ENCODE measurements around the gene ZBTB21. TPM values are rescaled to one million over a fixed set of nuclear protein-coding genes. Genes with fewer than 3 reads are reported as not detected.
A peak's percentile ranks its signal among the peaks of the same experiment; 100 is the strongest.

The ZBTB21 gene
- total and polyA plus RNA-seq, 2 of the 8 experiments (the other 6 are each of a cell fraction or from before 2014, with no cell fraction given), result 3.9 to 17.8 TPM

- H3K4me1 ChIP-seq (replicated peaks in 1 of 4; ENCODE audit: control insufficient read depth in 3 of 4, insufficient read depth in 4 of 4, low read length in 3 of 4), result peaks cover 0 to 5% (median 0%) of the 10 kb centered on the region in 4 experiments; a peak in 3 of 7 replicates
- H3K23ac ChIP-seq (ENCODE audit: insufficient read length), result no peak overlapping the region
- 87% methylated on average over 20 of the region's 20 CpGs; no CpG with 5 or more reads in 1 of the 2 experiments for WGBS, 2 experiments (ENCODE audit: extremely low coverage in 1 of 2, insufficient coverage in 1 of 2, insufficient read length in 1 of 2, insufficient replicate concordance in 2 of 2, low coverage in 1 of 2, low lambda C conversion rate in 2 of 2, missing lambda C conversion rate in 1 of 2)
- no peak overlapping the region for H3K4me2 ChIP-seq (ENCODE audit: insufficient read depth in 1 of 2, low read depth in 2 of 2, low read length in 2 of 2)
- no peak overlapping the region for H2AK5ac ChIP-seq (ENCODE audit: low read depth, low read length)
- no peaks in the 10 kb centered on the region for H3K23me2 ChIP-seq (ENCODE audit: low read depth, low read length)
- ChIA-PET CTCF (ENCODE audit: partially characterized antibody) (interaction anchor here (1.1 kb wide), 1 partner anchor 137 kb away, joined by 3 read pairs; no protein-coding TSS in a partner anchor), POLR2A (ENCODE audit: partially characterized antibody) (no interaction called here)
- no peaks in the 10 kb centered on the region for H4K20me1 ChIP-seq (replicated peaks in 1 of 2; ENCODE audit: control insufficient read depth in 1 of 2, insufficient read depth in 2 of 2, low read length in 2 of 2)
- no peak overlapping the region for H2BK15ac ChIP-seq (ENCODE audit: low read length)
- no peak overlapping the region for H3K18ac ChIP-seq (ENCODE audit: extremely low read depth, low read length)
- no peak overlapping the region for H3K56ac ChIP-seq (replicated peaks; ENCODE audit: insufficient read length, low read depth, low read length)
- H2BK20ac ChIP-seq (ENCODE audit: low read length), result no peak overlapping the region
- no peak overlapping the region; the same call in 1 of the 2 replicates for H4K8ac ChIP-seq (ENCODE audit: extremely low read depth, insufficient read depth, low read length)
- no peaks in the 10 kb centered on the region for H3K9me3 ChIP-seq (ENCODE audit: insufficient read depth in 2 of 2, low read depth in 1 of 2, low read length in 1 of 2)
- H2BK12ac ChIP-seq (ENCODE audit: low read depth, low read length), result no peak overlapping the region; the same call in 1 of the 2 replicates
- no peak for FAIRE-seq
- H2AFZ ChIP-seq (ENCODE audit: low read length), result no peak overlapping the region; the same call in 1 of the 2 replicates
- no peaks in the 10 kb centered on the region for H3K27me3 ChIP-seq (replicated peaks in 1 of 4; ENCODE audit: control insufficient read depth in 3 of 4, extremely low read depth in 1 of 4, insufficient read depth in 3 of 4, low read length in 3 of 4)
- H3K36me3 ChIP-seq (ENCODE audit: control insufficient read depth in 2 of 4, insufficient read depth in 4 of 4, low read length in 3 of 4), result no peaks in the 10 kb centered on the region
- no peak overlapping the region for H3K9ac ChIP-seq (replicated peaks in 1 of 4; ENCODE audit: extremely low read depth in 1 of 4, low read depth in 3 of 4, low read length in 3 of 4)
- H3K4ac ChIP-seq (replicated peaks; ENCODE audit: insufficient read length, low read depth, low read length), result peak overlapping the region; percentile 57
- no peaks in the 10 kb centered on the region for H3K79me1 ChIP-seq (ENCODE audit: low read depth, low read length)
- H3K79me2 ChIP-seq (ENCODE audit: control insufficient read depth in 1 of 2, insufficient read depth in 2 of 2, low read length in 2 of 2), result no peaks in the 10 kb centered on the region
- DNase-seq (ENCODE audit: low read depth in 1 of 2, low spot score in 2 of 2), result peak in 1 of 2 experiments; percentile 53
- no peak overlapping the region for H3K27ac ChIP-seq (ENCODE audit: low read depth, low read length)
- H4K91ac ChIP-seq (replicated peaks; ENCODE audit: insufficient read length, low read length), result peak overlapping the region; percentile 47
- no peak overlapping the region for H3K4me3 ChIP-seq (ENCODE audit: extremely low read depth in 1 of 4, insufficient read depth in 2 of 4, low read depth in 3 of 4, low read length in 4 of 4)
- H3K14ac ChIP-seq (ENCODE audit: insufficient read length), result no peak overlapping the region
- no peak overlapping the region for H4K5ac ChIP-seq (ENCODE audit: insufficient read length, low read depth, low read length)
- H2BK5ac ChIP-seq (ENCODE audit: low read depth, low read length), result peak overlapping the region; percentile 44; the same call in 1 of the 2 replicates
- H2BK120ac ChIP-seq (replicated peaks; ENCODE audit: low read depth, low read length), result no peak overlapping the region
- TF ChIP-seq CBX5 (IDR thresholded peaks at IDR 0.05; ENCODE audit: low read depth, low read length), result no peak
- no peak for TF ChIP-seq ATF2 (IDR thresholded peaks at IDR 0.05; ENCODE audit: low read length)
- no peak for TF ChIP-seq JUN (IDR thresholded peaks at IDR 0.05; ENCODE audit: low read depth, low read length)
- TF ChIP-seq SP4 (IDR thresholded peaks at IDR 0.05; ENCODE audit: low read length), result no peak
- TF ChIP-seq SIN3A (conservative IDR thresholded peaks at IDR 0.05 in 1 of 2, IDR thresholded peaks at IDR 0.05 in 1 of 2; ENCODE audit: low read depth in 1 of 2, low read length in 2 of 2), result no peak
- TF ChIP-seq EP300 (IDR thresholded peaks at IDR 0.05; ENCODE audit: borderline replicate concordance in 1 of 2, low read depth in 2 of 2, low read length in 2 of 2), result no peak
- TF ChIP-seq RXRA (IDR thresholded peaks at IDR 0.05; ENCODE audit: insufficient read depth, low read depth, low read length), result no peak
- no peak for TF ChIP-seq ASH2L (IDR thresholded peaks at IDR 0.05; ENCODE audit: low read length)
- no peak for TF ChIP-seq ZNF274 (IDR thresholded peaks at IDR 0.05; ENCODE audit: borderline replicate concordance, extremely low read depth, low read length)
Measured at GRCh38 chr21:41970751-41971653, 39.2 kb downstream of the ZBTB21 start.
